Measurements from ENCODE around the gene OSBPL2. TPM values are rescaled to one million over a fixed set of nuclear protein-coding genes. Genes with fewer than 3 reads are reported as not detected.

OSBPL2 gene
- polyA plus RNA-seq, 4 donors = 19.9 to 36.9 (median 29.3) TPM

- 88 to 90% (median 89%) methylated on average over 11 to 13 of the region's 13 CpGs for WGBS, 3 donors
Measured at GRCh38 chr20:62334881-62335280, 96.6 kb downstream of the OSBPL2 start.

DNA sequence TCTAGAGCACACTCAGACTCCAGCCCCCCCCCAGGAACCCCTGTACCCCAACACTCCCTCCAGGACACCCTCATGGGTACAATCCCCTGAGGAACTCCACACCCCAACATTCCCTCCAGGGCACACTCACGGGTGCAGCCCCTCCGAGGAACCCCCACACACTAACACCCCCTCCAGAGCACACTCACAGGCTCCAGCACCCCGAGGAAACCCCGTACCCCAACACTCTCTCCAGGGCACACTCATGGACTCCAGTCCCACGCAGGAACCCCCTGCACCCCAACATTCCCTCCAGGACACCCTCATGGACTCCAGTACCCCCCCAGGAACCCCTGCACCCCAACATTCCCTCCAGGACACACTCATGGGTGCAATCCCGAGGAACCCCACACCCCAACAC lies 97.2 kb downstream of the OSBPL2 start:
- DNase-seq = no peak
- no peaks in the 10 kb centered on the region for H3K4me1 ChIP-seq (ENCODE audit: control insufficient read depth in 3 of 3, insufficient read depth in 2 of 3, low read depth in 1 of 3, low read length in 2 of 3)
- H3K27me3 ChIP-seq (ENCODE audit: control insufficient read depth in 3 of 3, insufficient read depth in 3 of 3, low read length in 3 of 3) = no peaks in the 10 kb centered on the region
- H3K4me3 ChIP-seq (ENCODE audit: low read depth in 1 of 3, low read length in 3 of 3) = no peak overlapping the region
- H3K36me3 ChIP-seq (ENCODE audit: control insufficient read depth in 3 of 3, insufficient read depth in 2 of 3, low read depth in 1 of 3, low read length in 3 of 3) = peaks cover 0 to 79% (median 0%) of the 10 kb centered on the region in 3 donors
- FAIRE-seq = no peak
- H3K27ac ChIP-seq (ENCODE audit: low read depth in 1 of 3, low read length in 2 of 3) = no peak overlapping the region
- WGBS, 3 donors = 83 to 93% (median 86%) methylated on average over 6 of the region's 6 CpGs
- H3K9me3 ChIP-seq (ENCODE audit: control insufficient read depth in 2 of 2, insufficient read depth in 1 of 2, low read depth in 1 of 2, low read length in 1 of 2) = no peaks in the 10 kb centered on the region

More at GRCh38 chr20:62334881-62335280, 96.6 kb downstream of the OSBPL2 start:
- DNase-seq (no peak), FAIRE-seq (no peak)
- Histone ChIP-seq H3K9me3 (ENCODE audit: control insufficient read depth in 2 of 2, insufficient read depth in 1 of 2, low read depth in 1 of 2, low read length in 1 of 2) (no peaks in the 10 kb centered on the region), H3K36me3 (ENCODE audit: control insufficient read depth in 3 of 3, insufficient read depth in 2 of 3, low read depth in 1 of 3, low read length in 3 of 3) (peaks cover 0 to 85% (median 0%) of the 10 kb centered on the region in 3 donors), H3K4me1 (ENCODE audit: control insufficient read depth in 3 of 3, insufficient read depth in 2 of 3, low read depth in 1 of 3, low read length in 2 of 3) (no peaks in the 10 kb centered on the region), H3K4me3 (ENCODE audit: low read depth in 1 of 3, low read length in 3 of 3) (no peak overlapping the region), H3K27me3 (ENCODE audit: control insufficient read depth in 3 of 3, insufficient read depth in 3 of 3, low read length in 3 of 3) (no peaks in the 10 kb centered on the region), H3K27ac (ENCODE audit: low read depth in 1 of 3, low read length in 2 of 3) (no peak overlapping the region)

GRCh38 chr20:62336329-62336728 lies 98.0 kb downstream of the OSBPL2 start:
- no peak for DNase-seq
- H3K27me3 ChIP-seq (ENCODE audit: control insufficient read depth in 3 of 3, insufficient read depth in 3 of 3, low read length in 3 of 3) = no peaks in the 10 kb centered on the region
- no peaks in the 10 kb centered on the region for H3K9me3 ChIP-seq (ENCODE audit: control insufficient read depth in 2 of 2, insufficient read depth in 1 of 2, low read depth in 1 of 2, low read length in 1 of 2)
- H3K4me3 ChIP-seq (ENCODE audit: low read depth in 1 of 3, low read length in 3 of 3) = no peak overlapping the region
- H3K27ac ChIP-seq (ENCODE audit: low read depth in 1 of 3, low read length in 2 of 3) = no peak overlapping the region
- FAIRE-seq = no peak
- H3K36me3 ChIP-seq (ENCODE audit: control insufficient read depth in 3 of 3, insufficient read depth in 2 of 3, low read depth in 1 of 3, low read length in 3 of 3) = peaks cover 0 to 75% (median 0%) of the 10 kb centered on the region in 3 donors
- 76 to 86% (median 81%) methylated on average over 11 of the region's 11 CpGs for WGBS, 3 donors
- H3K4me1 ChIP-seq (ENCODE audit: control insufficient read depth in 3 of 3, insufficient read depth in 2 of 3, low read depth in 1 of 3, low read length in 2 of 3) = no peaks in the 10 kb centered on the region

GRCh38 chr20:62336775-62337557 lies 98.6 kb downstream of the OSBPL2 start:
- WGBS, 3 donors = 90 to 92% (median 91%) methylated on average over 53 of the region's 53 CpGs
- peaks cover 0 to 69% (median 0%) of the 10 kb centered on the region in 3 donors for H3K36me3 ChIP-seq (ENCODE audit: control insufficient read depth in 3 of 3, insufficient read depth in 2 of 3, low read depth in 1 of 3, low read length in 3 of 3)
- no peak for FAIRE-seq
- no peak for DNase-seq
- H3K4me3 ChIP-seq (ENCODE audit: low read depth in 1 of 3, low read length in 3 of 3) = no peak overlapping the region
- H3K9me3 ChIP-seq (ENCODE audit: control insufficient read depth in 2 of 2, insufficient read depth in 1 of 2, low read depth in 1 of 2, low read length in 1 of 2) = no peaks in the 10 kb centered on the region
- H3K27ac ChIP-seq (ENCODE audit: low read depth in 1 of 3, low read length in 2 of 3) = no peak overlapping the region
- no peaks in the 10 kb centered on the region for H3K27me3 ChIP-seq (ENCODE audit: control insufficient read depth in 3 of 3, insufficient read depth in 3 of 3, low read length in 3 of 3)
- H3K4me1 ChIP-seq (ENCODE audit: control insufficient read depth in 3 of 3, insufficient read depth in 2 of 3, low read depth in 1 of 3, low read length in 2 of 3) = no peaks in the 10 kb centered on the region

DNA sequence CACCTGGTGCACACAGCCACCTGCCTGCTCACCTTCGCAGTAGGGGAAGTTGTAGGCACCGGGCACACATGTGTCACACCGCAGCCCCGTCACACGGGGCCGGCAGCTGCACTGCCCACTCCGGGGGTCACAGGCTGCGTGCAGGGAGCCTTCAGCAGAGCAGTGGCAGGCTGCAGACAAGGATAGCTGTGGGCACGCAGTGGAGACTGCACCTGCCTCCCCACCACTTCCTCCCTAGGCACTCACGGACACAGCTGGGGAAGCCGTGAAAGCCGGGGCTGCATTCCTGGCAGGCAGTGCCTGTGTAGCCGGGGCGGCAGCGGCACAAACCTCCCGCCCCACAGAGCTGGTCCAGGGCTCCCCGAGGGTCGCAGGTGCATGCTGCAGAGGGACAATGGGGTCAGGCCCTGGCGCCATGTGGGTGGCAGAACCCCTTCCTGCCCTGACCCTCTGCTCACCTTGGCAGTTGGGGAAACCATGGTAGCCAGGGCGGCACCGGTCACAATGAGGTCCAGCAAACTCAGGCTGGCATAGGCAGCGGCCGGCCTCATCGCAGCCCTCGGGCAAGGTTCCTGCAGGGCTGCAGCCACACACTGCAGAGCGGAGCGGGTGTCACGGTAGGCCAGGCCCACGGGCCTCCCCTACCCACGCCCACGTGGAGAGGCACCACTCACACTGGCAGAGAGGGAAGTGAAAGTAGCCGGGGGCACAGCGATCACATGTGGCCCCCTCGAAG lies 99.4 kb downstream of the OSBPL2 start:
- 76 to 78% (median 77%) methylated on average over 33 to 34 of the region's 34 CpGs for WGBS, 3 donors

GRCh38 chr20:62338294-62338620 lies 99.9 kb downstream of the OSBPL2 start:
- no peak overlapping the region for H3K27ac ChIP-seq (ENCODE audit: low read depth in 1 of 3, low read length in 2 of 3)

More for the DNA sequence above, 99.4 kb downstream of the OSBPL2 start:
- no peak overlapping the region for H3K4me3 ChIP-seq (ENCODE audit: low read depth in 1 of 3, low read length in 3 of 3)
- no peaks in the 10 kb centered on the region for H3K9me3 ChIP-seq (ENCODE audit: control insufficient read depth in 2 of 2, insufficient read depth in 1 of 2, low read depth in 1 of 2, low read length in 1 of 2)
- DNase-seq = no peak
- H3K27ac ChIP-seq (ENCODE audit: low read depth in 1 of 3, low read length in 2 of 3) = no peak overlapping the region
- no peaks in the 10 kb centered on the region for H3K4me1 ChIP-seq (ENCODE audit: control insufficient read depth in 3 of 3, insufficient read depth in 2 of 3, low read depth in 1 of 3, low read length in 2 of 3)
- H3K36me3 ChIP-seq (ENCODE audit: control insufficient read depth in 3 of 3, insufficient read depth in 2 of 3, low read depth in 1 of 3, low read length in 3 of 3) = peaks cover 0 to 62% (median 0%) of the 10 kb centered on the region in 3 donors
- no peak for FAIRE-seq
- H3K27me3 ChIP-seq (ENCODE audit: control insufficient read depth in 3 of 3, insufficient read depth in 3 of 3, low read length in 3 of 3) = no peaks in the 10 kb centered on the region

GRCh38 chr20:62339647-62340062 lies 101.3 kb downstream of the OSBPL2 start:
- Histone ChIP-seq H3K36me3 (ENCODE audit: control insufficient read depth in 3 of 3, insufficient read depth in 2 of 3, low read depth in 1 of 3, low read length in 3 of 3) (peaks cover 0 to 47% (median 0%) of the 10 kb centered on the region in 3 donors), H3K27me3 (ENCODE audit: control insufficient read depth in 3 of 3, insufficient read depth in 3 of 3, low read length in 3 of 3) (no peaks in the 10 kb centered on the region), H3K27ac (ENCODE audit: low read depth in 1 of 3, low read length in 2 of 3) (peak overlapping the region in 1 of 3 donors; percentile 55), H3K4me1 (ENCODE audit: control insufficient read depth in 3 of 3, insufficient read depth in 2 of 3, low read depth in 1 of 3, low read length in 2 of 3) (no peaks in the 10 kb centered on the region), H3K4me3 (ENCODE audit: low read depth in 1 of 3, low read length in 3 of 3) (no peak overlapping the region), H3K9me3 (ENCODE audit: control insufficient read depth in 2 of 2, insufficient read depth in 1 of 2, low read depth in 1 of 2, low read length in 1 of 2) (no peaks in the 10 kb centered on the region)
- WGBS, 3 donors = 67 to 78% (median 69%) methylated on average over 14 of the region's 14 CpGs
- DNase-seq (no peak), FAIRE-seq (no peak)

More at GRCh38 chr20:62338294-62338620, 99.9 kb downstream of the OSBPL2 start:
- Histone ChIP-seq H3K4me1 (ENCODE audit: control insufficient read depth in 3 of 3, insufficient read depth in 2 of 3, low read depth in 1 of 3, low read length in 2 of 3) (no peaks in the 10 kb centered on the region), H3K4me3 (ENCODE audit: low read depth in 1 of 3, low read length in 3 of 3) (no peak overlapping the region), H3K9me3 (ENCODE audit: control insufficient read depth in 2 of 2, insufficient read depth in 1 of 2, low read depth in 1 of 2, low read length in 1 of 2) (no peaks in the 10 kb centered on the region), H3K36me3 (ENCODE audit: control insufficient read depth in 3 of 3, insufficient read depth in 2 of 3, low read depth in 1 of 3, low read length in 3 of 3) (peaks cover 0 to 56% (median 0%) of the 10 kb centered on the region in 3 donors), H3K27me3 (ENCODE audit: control insufficient read depth in 3 of 3, insufficient read depth in 3 of 3, low read length in 3 of 3) (no peaks in the 10 kb centered on the region)
- FAIRE-seq (no peak), DNase-seq (no peak)
- WGBS, 3 donors = 94 to 96% (median 95%) methylated on average over 16 of the region's 16 CpGs

- Histone ChIP-seq H3K4me1 (ENCODE audit: control insufficient read depth in 3 of 3, insufficient read depth in 2 of 3, low read depth in 1 of 3, low read length in 2 of 3) (no peaks in the 10 kb centered on the region), H3K4me3 (ENCODE audit: low read depth in 1 of 3, low read length in 3 of 3) (no peak overlapping the region), H3K27ac (ENCODE audit: low read depth in 1 of 3, low read length in 2 of 3) (peak overlapping the region in 1 of 3 donors; percentile 5), H3K36me3 (ENCODE audit: control insufficient read depth in 3 of 3, insufficient read depth in 2 of 3, low read depth in 1 of 3, low read length in 3 of 3) (peaks cover 0 to 42% (median 0%) of the 10 kb centered on the region in 3 donors), H3K27me3 (ENCODE audit: control insufficient read depth in 3 of 3, insufficient read depth in 3 of 3, low read length in 3 of 3) (no peaks in the 10 kb centered on the region), H3K9me3 (ENCODE audit: control insufficient read depth in 2 of 2, insufficient read depth in 1 of 2, low read depth in 1 of 2, low read length in 1 of 2) (no peaks in the 10 kb centered on the region)
- DNase-seq = no peak
- FAIRE-seq = no peak
- WGBS, 3 donors = 57 to 59% (median 59%) methylated on average over 10 of the region's 10 CpGs
Measured at GRCh38 chr20:62342910-62343309, 104.6 kb downstream of the OSBPL2 start.
